HG02870 (cell line): Measurements from ENCODE around the gene GNAZ.
"Not testable (repeated sequence)": the region's sequence is repeated elsewhere in the genome, so short reads cannot be mapped to it uniquely, and the experiment has no call there.

Source experiments
- ATAC-seq: cut with Tn5 transposase; IDR thresholded peaks from one replicate; pipeline ENCODE4 v1.9.1; 2021; ENCODE audit warnings: mild to moderate bottlenecking, moderate library complexity; ENCODE audit not compliant: unreplicated experiment

GNAZ gene

GRCh38 chr22:23042179-23042578 is 28.1 kb upstream of the GNAZ start:
- no peak for ATAC-seq

GRCh38 chr22:23044570-23044969 is 25.7 kb upstream of the GNAZ start:
- ATAC-seq: no peak

- no peak for ATAC-seq
These were observed 24.9 kb upstream of the GNAZ start for GRCh38 chr22:23045461-23045860.

GRCh38 chr22:23047265-23047664 is 23.1 kb upstream of the GNAZ start:
- no peak for ATAC-seq

GRCh38 chr22:23047742-23048141 is 22.6 kb upstream of the GNAZ start:
- no peak for ATAC-seq

GRCh38 chr22:23050546-23050945 is 19.8 kb upstream of the GNAZ start:
- ATAC-seq: not testable (repeated sequence)

GRCh38 chr22:23053051-23053707 is 17.1 kb upstream of the GNAZ start:
- ATAC-seq: no peak

- no peak for ATAC-seq
These were observed 16.3 kb upstream of the GNAZ start for GRCh38 chr22:23053912-23054530.

GRCh38 chr22:23054531-23055257 is 15.6 kb upstream of the GNAZ start:
- ATAC-seq: no peak

- ATAC-seq: no peak
These were observed 14.7 kb upstream of the GNAZ start for GRCh38 chr22:23055449-23056179.

GRCh38 chr22:23057331-23057730 is 13.0 kb upstream of the GNAZ start:
- no peak for ATAC-seq

GRCh38 chr22:23058063-23058462 is 12.3 kb upstream of the GNAZ start:
- no peak for ATAC-seq

GRCh38 chr22:23058481-23059283 is 11.6 kb upstream of the GNAZ start:
- ATAC-seq: no peak

- ATAC-seq: no peak
These were observed 10.9 kb upstream of the GNAZ start for GRCh38 chr22:23059284-23059948.

GRCh38 chr22:23060612-23061400 is 9.5 kb upstream of the GNAZ start:
- ATAC-seq: no peak

GRCh38 chr22:23061471-23062280 is 8.6 kb upstream of the GNAZ start:
- ATAC-seq: no peak

- ATAC-seq: no peak
These were observed 7.4 kb upstream of the GNAZ start for GRCh38 chr22:23062616-23063538.
